IPS-15b (cell line): ENCODE measurements around the gene MADD.

ENCODE experiments used
- H3K27me3 ChIP-seq: one replicate; pipeline ENCODE4 v1.6.1; 2013; ENCODE audit warnings: low read length; ENCODE audit not compliant: control insufficient read depth, insufficient read depth
- H3K36me3 ChIP-seq: one replicate; pipeline ENCODE4 v1.6.1; 2013; ENCODE audit warnings: low read length; ENCODE audit not compliant: control insufficient read depth, insufficient read depth
- H3K4me1 ChIP-seq: one replicate; pipeline ENCODE4 v1.6.1; 2013; ENCODE audit warnings: mild to moderate bottlenecking, low read length; ENCODE audit not compliant: control insufficient read depth, insufficient read depth
- H3K4me3 ChIP-seq: one replicate; pipeline ENCODE4 v1.5.1; 2013; ENCODE audit warnings: low read depth, low read length
- H3K9ac ChIP-seq: one replicate; pipeline ENCODE4 v1.6.1; 2013; ENCODE audit warnings: low read depth, mild to moderate bottlenecking, low read length
- H3K9me3 ChIP-seq: one replicate; pipeline ENCODE4 v1.6.1; 2013; ENCODE audit warnings: mild to moderate bottlenecking, low read length; ENCODE audit not compliant: control insufficient read depth, insufficient read depth

Gene MADD

GRCh38 chr11:47337229-47337924 lies 67.4 kb downstream of the MADD start:
- H3K27me3 ChIP-seq: no peaks in the 10 kb centered on the region
- no peak overlapping the region for H3K4me3 ChIP-seq
- H3K4me1 ChIP-seq: no peaks in the 10 kb centered on the region
- no peaks in the 10 kb centered on the region for H3K9me3 ChIP-seq
- no peaks in the 10 kb centered on the region for H3K36me3 ChIP-seq
- no peak overlapping the region for H3K9ac ChIP-seq

DNA sequence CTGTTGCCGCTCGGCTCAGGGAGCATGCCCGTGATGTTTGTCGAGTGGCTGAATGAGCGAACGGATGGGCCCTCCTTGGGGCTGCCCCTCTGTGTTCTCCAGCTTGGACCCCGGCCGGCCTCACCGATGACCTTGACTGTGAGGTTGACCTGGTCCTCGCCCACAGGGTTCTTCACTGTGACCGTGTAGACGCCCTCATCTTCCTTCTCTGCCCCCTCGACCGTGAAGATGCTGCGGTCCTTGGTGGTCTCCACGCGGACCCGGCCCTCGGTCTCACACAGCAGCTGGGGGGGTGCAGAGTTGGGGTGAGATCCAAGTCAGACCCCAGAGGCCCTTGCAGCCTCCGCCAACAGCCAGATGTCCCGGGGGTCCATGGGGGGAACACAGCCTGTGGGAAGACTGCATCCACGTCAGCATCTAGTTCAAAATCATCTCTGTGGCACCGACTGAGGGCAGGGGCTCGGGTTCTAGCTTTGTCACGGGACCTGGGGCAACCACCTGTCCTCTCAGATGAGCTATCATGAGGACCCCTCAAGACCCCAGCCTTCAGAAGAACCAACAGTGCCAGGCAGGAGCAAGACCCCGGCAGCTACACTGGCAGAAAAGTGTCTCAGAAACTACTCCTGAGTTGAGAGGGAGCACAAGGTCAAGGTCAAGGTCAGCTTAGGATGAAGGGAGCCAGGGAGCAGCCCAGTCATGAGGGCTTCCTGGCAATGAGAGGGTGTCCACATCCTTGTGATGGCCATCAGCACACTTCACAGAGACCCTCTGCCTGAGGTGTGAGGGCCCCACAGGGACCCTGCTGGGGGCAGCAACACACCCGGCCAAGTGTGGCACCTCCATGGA lies 68.7 kb downstream of the MADD start:
- Histone ChIP-seq H3K4me1 (no peaks in the 10 kb centered on the region), H3K27me3 (no peaks in the 10 kb centered on the region), H3K36me3 (no peaks in the 10 kb centered on the region), H3K9ac (no peak overlapping the region), H3K4me3 (no peak overlapping the region), H3K9me3 (no peaks in the 10 kb centered on the region)

DNA sequence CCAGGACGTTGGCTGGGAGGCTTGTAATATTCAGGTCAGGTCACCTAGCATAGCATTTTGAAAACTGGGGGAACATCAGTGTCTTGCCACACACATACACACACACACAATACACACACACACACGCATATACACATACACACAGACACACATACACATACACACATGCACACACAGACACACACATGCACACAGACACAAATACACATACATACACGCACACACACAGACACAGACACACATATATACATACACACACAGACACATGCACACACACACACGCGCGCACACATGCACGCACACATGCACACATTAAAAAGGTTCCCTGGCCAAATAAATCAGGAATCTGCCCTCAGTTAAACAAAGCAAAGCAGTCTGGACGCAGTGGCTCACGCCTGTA lies 70.1 kb downstream of the MADD start:
- no peaks in the 10 kb centered on the region for H3K36me3 ChIP-seq
- no peak overlapping the region for H3K9ac ChIP-seq
- no peaks in the 10 kb centered on the region for H3K4me1 ChIP-seq
- no peaks in the 10 kb centered on the region for H3K27me3 ChIP-seq
- no peaks in the 10 kb centered on the region for H3K9me3 ChIP-seq
- H3K4me3 ChIP-seq: no peak overlapping the region

- Histone ChIP-seq H3K4me1 (no peaks in the 10 kb centered on the region), H3K9ac (no peak overlapping the region), H3K4me3 (no peak overlapping the region), H3K27me3 (no peaks in the 10 kb centered on the region), H3K36me3 (no peaks in the 10 kb centered on the region), H3K9me3 (no peaks in the 10 kb centered on the region)
These were observed 71.2 kb downstream of the MADD start for GRCh38 chr11:47340980-47341775.

- H3K36me3 ChIP-seq: no peaks in the 10 kb centered on the region
These were observed 72.3 kb downstream of the MADD start for GRCh38 chr11:47342036-47342803.

DNA sequence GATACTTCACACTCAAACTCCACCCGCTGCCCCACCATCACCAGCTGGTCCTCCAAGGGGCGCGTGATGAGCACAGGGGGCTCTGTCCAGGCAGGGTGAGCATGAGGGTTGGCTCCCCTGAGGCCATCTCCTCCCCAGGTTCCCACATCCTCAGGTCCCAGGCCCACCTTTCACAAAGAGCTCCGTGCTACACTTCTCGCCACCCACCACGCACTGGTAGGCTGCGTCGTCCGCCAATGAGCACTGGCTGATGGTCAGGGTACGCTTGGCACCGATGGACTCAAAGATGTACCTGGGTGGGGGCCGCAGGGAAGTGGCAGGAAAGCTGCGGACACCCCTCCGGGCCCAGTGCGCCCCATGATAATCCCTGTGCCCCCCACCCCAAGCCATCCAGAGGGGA lies 72.9 kb downstream of the MADD start:
- no peak overlapping the region for H3K4me3 ChIP-seq
- no peak overlapping the region for H3K9ac ChIP-seq
- no peaks in the 10 kb centered on the region for H3K4me1 ChIP-seq
- H3K36me3 ChIP-seq: no peaks in the 10 kb centered on the region
- no peaks in the 10 kb centered on the region for H3K9me3 ChIP-seq
- H3K27me3 ChIP-seq: no peaks in the 10 kb centered on the region

More at GRCh38 chr11:47342036-47342803, 72.3 kb downstream of the MADD start:
- no peaks in the 10 kb centered on the region for H3K27me3 ChIP-seq
- no peaks in the 10 kb centered on the region for H3K4me1 ChIP-seq
- no peak overlapping the region for H3K9ac ChIP-seq
- H3K4me3 ChIP-seq: no peak overlapping the region
- H3K9me3 ChIP-seq: no peaks in the 10 kb centered on the region

DNA sequence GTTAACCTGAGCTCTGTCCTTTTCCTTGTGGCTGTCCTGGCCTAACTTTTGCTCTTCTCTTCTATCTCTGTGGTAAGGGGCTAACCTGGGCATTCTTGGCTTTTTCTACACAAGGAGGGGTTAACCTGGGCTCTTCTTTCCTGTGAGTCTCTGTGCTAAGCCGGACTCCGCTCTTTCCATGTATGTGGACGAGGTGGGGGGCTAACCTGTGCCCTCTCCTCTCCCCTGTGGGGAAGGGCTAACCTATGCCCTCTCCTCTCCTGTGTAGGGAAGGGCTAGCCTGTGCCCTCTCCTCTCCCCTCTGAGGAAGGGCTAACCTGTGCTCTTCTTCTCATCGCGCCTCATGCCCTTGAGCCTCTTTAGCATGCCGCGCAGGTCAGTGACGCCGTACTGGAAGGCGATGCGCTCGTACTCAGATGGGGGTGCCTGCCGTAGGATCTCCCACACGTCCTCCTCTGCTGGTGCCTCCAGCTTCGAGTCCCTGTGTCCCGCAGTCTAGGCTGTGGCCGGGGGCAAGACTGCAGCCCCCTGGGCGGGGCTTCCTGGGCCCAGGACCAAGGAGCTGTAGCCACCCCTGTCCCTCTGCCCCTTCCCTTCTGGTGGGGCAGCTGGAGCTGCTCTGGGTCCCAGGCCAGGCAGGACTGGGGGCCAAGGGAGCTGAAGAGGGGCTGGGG lies 76.1 kb downstream of the MADD start:
- Histone ChIP-seq H3K4me1 (peaks cover 3% of the 10 kb centered on the region), H3K36me3 (no peaks in the 10 kb centered on the region), H3K9ac (no peak overlapping the region), H3K9me3 (no peaks in the 10 kb centered on the region), H3K4me3 (no peak overlapping the region), H3K27me3 (no peaks in the 10 kb centered on the region)

DNA sequence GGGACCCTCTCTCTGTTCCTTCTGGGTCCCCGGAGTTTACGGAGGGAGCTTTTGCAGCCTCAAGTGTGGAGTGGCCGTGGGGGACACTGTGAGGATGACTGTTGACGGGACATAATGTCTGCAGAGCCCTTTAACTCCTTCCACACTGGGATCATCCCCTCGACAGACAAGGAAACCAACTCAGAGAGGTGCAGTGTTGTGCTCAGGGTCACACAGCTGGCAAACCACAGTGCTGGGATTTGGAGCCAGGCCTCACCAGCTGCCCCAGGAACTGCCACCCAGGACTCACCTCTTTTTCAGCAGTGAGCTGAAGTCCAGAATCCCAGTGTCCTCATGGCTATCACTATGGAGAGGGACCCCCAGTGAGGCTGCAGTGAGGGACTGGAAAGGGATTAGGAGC lies 77.2 kb downstream of the MADD start:
- Histone ChIP-seq H3K9me3 (no peaks in the 10 kb centered on the region), H3K9ac (no peak overlapping the region), H3K4me3 (no peak overlapping the region), H3K4me1 (peaks cover 3% of the 10 kb centered on the region), H3K36me3 (no peaks in the 10 kb centered on the region), H3K27me3 (no peaks in the 10 kb centered on the region)

GRCh38 chr11:47348131-47348802 lies 78.3 kb downstream of the MADD start:
- no peaks in the 10 kb centered on the region for H3K36me3 ChIP-seq
- H3K27me3 ChIP-seq: no peaks in the 10 kb centered on the region
- no peak overlapping the region for H3K4me3 ChIP-seq
- H3K9me3 ChIP-seq: no peaks in the 10 kb centered on the region
- H3K9ac ChIP-seq: no peak overlapping the region
- H3K4me1 ChIP-seq: peaks cover 3% of the 10 kb centered on the region

- no peak overlapping the region for H3K4me3 ChIP-seq
- peaks cover 3% of the 10 kb centered on the region for H3K4me1 ChIP-seq
- H3K27me3 ChIP-seq: no peaks in the 10 kb centered on the region
- H3K9ac ChIP-seq: no peak overlapping the region
- H3K9me3 ChIP-seq: no peaks in the 10 kb centered on the region
- H3K36me3 ChIP-seq: no peaks in the 10 kb centered on the region
These were observed 78.9 kb downstream of the MADD start for GRCh38 chr11:47348859-47349258.
